HG03432 (cell line): ENCODE results near the gene CNTNAP2.

Experiments used
- ATAC-seq: cut with Tn5 transposase; IDR thresholded peaks from one replicate; pipeline ENCODE4 v1.9.1; 2021; ENCODE audit warnings: mild to moderate bottlenecking, moderate library complexity; ENCODE audit not compliant: unreplicated experiment

The CNTNAP2 gene

DNA sequence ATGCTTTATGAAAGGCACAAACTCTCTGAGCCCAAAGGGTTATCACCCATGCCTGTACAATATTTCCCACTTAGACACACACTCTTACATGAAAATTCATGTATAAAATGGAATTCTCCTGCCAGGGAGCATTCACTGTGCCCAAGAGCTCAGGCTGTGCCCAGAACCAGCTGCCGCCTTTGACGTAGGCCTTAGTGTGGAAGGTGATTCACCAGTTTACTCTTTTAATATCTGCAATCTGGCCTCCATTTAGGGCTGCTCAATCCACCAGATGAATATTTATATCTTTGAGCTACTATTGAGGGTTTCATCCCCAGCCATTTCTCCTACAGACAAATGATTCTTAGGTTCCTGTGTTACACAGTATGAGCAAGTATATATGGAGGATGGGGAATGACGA is 849.7 kb downstream of the CNTNAP2 start:
- no peak for ATAC-seq

DNA sequence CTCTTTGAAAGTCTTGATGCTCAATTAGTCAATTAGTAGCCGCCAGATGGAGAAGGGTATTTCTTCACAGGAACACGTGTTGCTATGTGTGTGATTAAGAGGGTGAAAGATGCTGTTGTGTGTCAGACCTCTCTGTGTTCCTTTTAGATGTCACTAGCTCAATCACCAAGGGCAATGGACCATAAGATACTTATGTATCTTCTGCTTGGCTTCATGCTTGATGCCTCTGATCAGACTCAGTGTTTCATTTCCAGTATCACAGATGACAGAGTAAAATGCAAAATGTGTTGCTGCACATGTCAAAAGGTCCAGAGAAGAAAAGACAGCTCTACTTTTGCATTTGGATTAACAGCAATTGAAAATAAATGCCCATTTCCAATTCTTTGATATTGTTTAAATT is 865.9 kb downstream of the CNTNAP2 start:
- ATAC-seq = no peak

DNA sequence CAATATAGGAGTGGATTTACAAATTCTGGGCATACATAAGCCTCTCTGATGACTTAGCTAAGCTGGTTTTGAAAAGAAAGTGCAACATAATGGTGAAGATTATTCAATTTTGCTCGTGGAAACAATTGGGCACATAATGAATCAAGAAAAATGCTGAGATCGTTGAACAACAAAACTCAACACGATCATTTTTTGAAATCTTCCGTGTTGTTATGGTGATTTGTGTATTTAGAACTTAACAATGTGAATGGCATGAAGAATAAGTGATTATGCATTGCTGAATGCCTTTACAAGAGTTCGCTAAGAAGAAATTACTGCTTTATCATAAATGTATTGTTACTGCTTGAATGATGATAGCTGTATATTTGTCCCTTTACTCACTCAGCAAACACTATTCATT is 875.0 kb downstream of the CNTNAP2 start:
- ATAC-seq = no peak

DNA sequence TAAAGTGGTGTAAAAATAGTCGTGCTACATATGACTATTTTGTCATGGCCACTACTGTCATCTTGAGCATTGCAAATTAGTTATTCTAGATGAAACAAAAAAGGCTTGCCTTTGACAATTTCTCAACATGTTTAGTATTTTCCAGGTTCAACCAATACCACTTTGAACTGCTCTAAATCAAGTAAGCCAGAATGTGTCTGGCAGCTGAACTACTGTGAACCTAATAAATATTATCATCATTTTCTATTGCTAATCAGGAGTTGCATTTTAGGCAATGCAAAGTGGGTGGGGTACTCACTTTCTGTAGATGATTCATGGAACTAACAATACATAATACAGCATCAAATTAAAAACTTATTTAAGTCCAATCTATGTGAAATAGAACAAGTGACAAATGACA is 877.2 kb downstream of the CNTNAP2 start:
- no peak for ATAC-seq

DNA sequence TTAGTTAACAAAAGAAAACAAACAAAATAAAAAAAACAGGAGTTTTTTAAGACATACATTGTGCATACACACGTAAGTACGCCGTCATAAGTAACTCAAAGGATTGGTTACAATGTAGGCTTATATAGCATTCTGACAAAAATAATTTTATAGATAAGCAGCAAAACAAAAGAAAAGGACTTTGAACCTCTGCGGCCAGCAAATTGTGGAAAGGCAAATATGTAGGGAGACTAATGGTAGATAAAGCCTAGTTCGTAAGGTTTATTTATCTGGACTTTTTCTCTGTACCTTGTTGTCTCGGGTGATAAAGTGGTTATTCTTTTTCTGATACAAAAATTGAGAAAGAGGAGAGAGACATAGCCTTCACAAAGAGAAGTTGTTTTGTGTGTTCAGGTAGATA is 891.9 kb downstream of the CNTNAP2 start:
- ATAC-seq = no peak

DNA sequence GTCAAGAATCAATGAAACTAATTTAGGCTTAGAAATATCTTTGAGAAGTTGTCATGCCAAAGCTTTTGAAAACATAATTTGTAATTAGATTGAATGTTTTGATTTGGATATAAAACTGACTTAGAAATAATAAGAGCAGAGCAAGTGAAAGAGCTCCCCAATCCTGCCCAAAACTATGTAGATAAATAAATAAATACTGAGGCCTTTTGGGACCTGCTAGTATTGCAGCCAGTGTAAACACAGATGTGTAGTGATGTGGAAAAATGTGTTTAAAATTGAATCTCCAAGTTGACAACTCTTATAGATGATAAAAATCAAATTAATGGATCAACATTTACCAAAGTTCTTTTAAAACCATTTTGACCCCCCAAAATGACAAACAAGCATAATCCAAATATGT is 896.1 kb downstream of the CNTNAP2 start:
- ATAC-seq = no peak

DNA sequence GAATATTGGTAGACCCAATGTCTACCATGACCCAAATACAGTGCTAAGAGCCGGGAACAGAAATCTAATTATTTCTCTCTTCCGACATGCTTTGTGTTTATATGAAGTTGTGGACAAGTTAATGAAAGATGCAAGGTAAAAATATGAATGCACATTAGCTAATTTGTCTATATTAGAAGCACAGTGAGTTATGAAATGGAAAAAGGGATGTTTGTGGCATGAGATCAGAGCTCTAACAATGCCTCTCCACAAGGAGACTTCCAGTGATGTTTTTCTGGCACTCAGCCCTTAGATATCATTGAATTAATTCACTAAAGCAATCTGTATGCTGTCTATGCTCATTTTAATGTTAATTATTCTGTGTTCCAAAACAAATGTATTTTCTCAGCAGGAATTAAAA is 897.2 kb downstream of the CNTNAP2 start:
- no peak for ATAC-seq

DNA sequence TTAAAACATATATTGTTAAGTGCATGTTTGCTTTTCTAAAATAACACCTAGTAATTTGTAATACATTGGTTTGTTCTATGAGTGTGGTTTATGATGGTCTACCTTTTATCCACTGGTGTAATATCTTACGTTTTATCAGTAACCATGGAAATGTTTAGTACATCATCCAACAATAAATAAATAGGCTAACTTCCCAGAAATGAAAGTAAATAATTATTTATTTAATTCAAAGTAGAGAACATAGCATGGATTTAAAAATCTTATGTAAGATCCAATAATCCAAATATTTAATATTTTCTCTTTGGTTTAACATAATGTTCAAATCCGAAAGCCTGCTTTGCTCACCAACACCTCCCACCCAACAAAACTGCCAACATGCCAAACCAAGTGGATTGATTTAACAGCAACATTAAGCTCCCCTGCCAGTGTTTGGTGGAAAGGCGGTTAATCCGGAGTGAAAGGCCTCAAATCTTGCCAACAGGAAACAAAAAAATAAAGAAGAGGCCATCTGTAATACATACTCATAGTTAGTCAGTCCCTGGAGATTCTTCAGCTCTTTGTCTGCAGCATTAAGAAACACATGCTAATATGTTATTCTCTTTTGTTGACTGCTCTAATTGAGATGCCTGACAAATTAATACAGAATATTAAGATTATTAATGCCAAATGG is 897.8 kb downstream of the CNTNAP2 start:
- no peak for ATAC-seq

DNA sequence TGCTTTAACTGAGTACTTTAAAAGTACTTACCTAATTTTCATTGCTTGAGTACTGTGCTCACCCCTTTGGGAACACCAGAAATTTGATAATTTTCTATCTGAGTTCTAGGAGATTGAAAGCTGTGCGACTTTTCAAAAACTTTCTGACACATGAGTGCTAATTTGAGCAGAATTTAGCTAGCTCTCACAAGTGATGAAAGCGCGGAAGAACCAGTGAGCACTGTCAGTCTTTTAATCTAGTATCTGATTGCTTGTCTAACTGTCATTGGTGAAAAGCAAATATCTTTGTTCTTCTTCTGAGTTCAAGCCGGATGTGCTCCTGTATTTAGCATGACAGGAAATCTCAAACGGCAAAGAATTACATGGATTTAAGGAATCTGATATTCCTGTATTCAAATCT is 899.4 kb downstream of the CNTNAP2 start:
- no peak for ATAC-seq

DNA sequence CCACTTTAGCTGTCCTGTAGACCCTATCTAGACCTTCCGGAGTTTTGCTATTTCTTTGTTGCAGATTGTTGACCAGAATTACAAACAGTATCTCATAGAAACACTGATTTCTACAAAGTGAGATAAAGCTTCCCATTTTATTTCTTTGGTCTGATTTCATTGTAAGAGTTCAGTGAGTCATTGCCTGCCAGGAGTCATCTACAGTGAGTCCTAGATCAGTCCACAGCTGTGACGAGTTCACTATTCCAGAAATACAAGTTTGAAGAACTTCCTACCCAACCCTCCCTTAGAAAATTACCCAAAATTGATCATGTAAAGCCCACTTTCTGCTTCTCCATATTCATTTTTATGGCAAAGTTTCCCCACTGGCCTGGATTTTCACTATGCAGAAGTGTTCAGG is 905.5 kb downstream of the CNTNAP2 start:
- no peak for ATAC-seq

DNA sequence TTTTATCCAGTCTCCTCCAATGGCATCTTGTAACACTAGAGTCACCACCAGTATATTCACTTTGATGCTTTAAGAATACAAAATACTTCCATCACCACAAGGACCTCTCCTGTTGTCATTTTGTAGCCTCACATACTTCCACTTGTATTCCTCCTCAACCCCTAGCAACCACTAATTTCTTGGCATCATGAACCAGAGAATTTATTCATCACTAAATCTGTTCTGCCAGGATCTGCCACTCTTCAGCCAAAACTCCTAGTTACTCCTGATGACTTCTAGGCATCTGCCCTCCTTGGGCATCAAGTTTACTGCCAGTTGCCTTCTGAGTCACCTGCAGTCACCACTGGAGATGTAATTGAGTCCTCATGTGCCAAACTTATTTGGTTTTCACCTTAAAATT is 906.8 kb downstream of the CNTNAP2 start:
- no peak for ATAC-seq

DNA sequence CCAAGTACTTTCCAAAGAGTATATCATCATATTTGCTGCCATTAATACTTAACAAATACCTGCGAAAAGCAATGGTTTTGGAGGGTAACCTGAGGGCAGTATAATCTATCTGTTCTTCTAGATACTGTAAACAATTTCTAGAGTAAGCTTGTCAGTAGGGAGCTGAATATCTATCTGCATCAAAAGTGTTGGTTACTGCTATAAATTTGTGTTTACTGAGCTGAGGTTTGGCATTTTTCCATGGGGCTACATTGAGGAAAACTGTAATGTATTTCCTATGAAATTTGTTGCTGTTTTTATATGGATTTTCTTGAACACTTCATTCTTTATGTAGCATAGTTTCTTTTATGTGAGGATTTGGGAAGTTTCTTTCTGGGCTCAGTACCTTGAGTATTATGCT is 913.4 kb downstream of the CNTNAP2 start:
- ATAC-seq = no peak

DNA sequence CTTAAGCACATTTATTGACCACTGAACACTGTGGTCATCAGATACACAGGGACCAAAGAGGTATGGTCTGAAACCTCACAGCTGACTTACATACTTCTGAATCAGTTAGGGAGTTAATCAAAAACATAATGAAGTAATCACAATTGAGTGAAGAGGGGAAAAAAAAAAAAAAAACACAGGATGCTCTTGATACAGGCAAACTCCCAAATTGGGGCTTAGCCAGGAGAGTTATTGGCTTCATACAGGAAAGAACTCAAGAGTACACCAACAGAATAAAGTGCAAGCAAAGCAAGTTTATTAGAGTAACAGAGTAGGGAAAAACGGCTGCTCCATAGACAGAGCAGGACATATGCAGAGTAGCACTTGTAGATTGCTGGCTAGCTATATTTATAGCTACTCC is 917.0 kb downstream of the CNTNAP2 start:
- ATAC-seq = no peak

DNA sequence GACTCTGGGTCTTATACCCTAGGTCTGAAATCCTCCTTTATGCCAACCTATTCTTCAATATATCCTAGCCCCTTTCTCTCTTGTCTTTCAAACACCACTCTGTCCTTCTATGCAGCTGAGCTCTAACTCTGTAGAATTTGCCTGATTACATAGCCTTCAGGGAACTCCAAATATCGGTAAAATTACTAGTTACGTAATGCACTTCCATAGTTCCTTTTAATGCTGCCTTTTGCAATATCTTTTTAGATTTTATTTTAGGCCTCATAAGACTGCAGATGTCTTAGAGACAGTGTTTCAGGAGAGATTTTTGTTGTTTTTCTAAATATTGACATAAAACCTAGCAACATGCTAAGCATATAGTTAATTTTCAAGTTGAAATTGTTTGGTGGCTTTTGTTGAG is 924.8 kb downstream of the CNTNAP2 start:
- ATAC-seq = no peak

DNA sequence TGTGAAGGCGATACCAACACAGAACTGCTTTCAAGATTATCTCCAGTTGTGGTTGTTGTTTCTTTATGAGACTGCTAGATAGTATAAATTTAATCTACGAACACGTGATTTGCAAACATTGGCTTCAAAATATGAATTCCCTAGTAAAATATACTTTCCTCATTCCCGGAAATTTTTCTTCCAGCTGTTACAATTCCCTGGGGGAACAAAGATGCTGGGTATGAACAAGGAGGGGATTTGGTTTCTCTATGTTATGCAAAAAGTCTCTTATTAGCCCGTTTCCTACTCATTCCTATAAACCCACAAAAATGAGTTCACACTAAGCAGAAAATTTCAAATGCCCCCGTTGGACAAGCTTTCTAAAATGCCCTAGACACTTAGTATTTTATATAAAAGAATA is 928.3 kb downstream of the CNTNAP2 start:
- no peak for ATAC-seq

DNA sequence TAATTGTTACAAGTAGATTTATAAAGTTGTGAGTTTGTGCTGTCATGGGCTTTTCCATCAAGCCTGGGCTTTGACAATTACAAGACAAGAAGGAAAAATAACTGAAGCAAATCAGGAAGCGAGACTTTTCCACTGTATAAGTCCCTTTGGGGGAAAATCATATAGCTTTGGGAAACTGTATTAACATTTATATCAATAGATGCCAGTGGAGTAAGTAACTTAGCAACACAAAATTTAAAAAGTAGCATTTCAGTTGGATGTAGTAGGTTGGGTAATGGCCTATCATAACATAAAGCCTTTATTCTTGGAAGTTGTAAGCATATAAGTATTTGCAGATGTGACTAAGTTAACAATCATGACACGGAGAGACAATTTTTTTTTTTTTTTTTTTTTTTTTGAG is 931.1 kb downstream of the CNTNAP2 start:
- no peak for ATAC-seq

DNA sequence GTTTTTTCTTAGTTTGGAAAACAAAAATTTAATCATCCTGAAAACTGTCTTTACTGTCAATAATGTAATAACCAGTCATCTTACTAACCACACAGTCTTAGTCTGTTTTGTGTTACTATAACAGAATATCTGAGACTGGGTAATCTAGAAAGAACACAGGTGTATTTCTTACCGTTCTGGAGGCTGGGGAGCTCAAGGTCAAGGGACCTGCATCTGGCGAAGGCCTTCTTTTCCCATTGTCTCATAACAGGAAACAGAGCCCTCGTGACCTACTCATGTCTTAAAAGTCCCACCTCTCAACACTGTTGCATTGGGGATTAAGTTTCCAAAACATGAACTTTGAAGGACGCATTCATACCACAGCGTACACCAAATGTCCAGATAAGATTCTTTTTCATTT is 932.3 kb downstream of the CNTNAP2 start:
- ATAC-seq = no peak

DNA sequence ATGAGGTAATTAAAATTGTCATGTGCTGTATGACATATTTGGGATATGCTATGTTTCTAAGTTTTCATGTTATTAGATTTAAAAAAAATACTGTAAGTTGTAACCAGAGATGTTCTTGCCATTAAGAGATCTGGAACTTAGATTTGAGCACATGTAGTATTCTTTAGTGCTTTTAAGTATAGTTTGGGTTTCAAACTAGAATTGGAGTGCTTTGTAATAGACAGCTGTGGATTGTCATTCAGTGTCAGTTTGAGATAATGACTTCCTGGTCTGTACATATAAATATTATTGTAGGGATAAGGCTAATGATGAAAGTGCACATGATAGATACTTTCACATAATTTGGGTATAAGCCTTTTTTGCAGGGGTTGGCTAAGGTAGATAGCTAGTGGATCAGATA is 936.2 kb downstream of the CNTNAP2 start:
- ATAC-seq = no peak

DNA sequence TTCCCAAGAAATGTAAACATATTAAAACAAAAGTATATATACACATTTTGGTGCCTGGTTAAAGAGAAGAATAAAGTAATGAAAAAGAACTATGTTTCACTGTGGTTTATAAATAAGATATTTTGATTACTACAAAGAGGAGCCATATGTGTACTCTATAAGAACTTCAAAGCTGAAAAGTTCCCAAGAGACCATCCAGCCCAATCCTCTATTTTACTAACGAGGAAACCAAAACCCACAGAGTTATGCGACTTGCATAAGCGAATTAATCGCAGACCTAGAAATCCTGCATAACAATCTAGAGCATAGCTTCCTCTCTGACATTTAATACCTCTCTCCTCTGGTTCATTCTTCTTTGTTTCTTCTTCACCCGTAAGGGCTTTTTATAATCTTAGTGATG is 937.1 kb downstream of the CNTNAP2 start:
- ATAC-seq = no peak

DNA sequence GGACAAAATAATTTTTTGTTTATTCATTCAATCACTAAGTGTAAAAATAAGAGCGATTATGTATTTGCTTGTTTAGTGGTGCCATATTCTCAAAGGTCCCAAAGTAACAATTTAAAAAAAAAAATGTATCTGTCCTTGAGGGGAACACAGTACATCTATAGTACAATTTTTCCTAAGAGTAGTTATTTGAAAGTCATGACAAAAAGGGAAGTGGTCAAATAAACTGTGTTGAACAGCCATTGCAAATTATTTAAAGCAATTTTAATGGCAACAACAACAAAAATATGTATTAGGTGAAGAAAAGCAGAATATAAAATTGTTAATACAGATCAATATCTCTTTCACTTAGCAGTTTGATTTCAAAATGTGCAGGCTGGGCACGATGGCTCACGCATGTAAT is 943.5 kb downstream of the CNTNAP2 start:
- ATAC-seq = no peak

DNA sequence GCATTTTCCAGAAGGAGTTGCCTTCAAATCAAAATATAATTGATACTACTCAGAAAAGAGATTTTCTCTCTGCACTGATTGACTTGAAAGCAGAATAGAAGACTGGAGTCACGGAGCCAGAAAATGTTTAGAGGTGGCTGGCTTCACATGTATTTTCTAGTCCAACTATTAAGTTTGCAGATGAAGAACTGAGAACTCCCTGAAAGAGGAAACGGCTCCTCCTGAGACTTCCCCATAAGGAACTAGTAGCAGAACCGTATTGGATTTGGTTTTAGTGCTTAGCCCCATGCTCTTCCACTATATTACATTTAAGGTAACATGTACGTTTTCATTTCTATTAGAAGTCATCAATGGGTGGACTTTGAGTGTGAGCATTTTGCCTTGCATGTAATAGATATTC is 946.3 kb downstream of the CNTNAP2 start:
- no peak for ATAC-seq

DNA sequence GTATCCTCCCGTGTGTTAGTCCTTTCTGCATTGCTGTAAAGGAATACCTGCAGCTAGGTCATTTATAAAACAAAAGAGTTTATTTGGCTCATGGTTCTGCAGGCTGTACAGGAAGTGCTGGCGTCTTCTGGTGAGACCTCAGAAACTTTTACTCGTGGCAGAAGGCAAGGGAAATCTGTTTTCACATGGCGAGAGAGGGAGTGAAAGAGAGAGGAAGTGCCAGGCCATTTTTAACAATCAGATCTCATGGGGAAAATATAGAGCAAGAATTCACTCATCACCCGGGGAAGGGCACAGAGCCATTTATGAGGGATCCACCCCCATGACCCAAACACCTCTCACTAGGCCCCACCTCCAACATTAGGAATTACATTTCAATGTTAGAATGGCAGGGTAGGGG is 952.2 kb downstream of the CNTNAP2 start:
- no peak for ATAC-seq

DNA sequence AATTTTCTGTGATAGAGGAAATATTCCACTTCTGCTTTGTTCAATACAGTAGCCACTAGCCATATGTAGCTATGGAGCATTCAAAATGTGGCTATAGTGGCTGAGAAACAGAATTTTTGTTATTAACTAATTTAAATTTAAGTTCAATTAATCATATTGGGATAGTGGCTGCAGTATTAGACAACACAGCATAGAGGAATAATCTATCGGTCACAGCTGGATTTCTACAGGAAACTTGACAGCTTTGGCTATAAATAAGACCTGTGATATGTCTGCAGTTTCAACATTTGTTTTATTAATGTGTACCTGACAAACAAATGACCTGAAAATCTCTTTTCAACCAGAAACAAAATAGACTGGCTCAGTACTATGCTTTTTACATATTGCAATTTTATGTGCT is 953.2 kb downstream of the CNTNAP2 start:
- ATAC-seq = no peak

DNA sequence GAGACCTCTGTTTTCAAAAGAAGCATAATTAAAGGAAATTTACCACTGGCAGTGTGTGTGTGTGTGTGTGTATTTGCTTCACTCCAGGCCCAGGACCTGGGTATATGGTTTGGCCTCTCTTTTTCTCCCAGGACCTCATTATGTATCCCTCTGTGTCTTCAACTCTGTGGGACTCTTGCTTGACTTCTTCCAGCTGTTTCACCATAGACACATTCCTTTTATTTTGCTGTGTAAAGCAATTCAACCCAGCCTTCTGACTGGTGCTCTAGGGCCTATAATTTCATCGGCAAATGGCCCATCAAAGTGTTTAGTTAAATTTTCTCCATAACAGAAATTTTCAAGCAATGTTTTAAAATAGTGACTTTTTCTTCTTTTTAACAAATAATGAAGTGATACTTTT is 954.3 kb downstream of the CNTNAP2 start:
- ATAC-seq = no peak
